GM18499 (cell line): Measurements from ENCODE around the gene ABCG1.
A peak's percentile ranks its signal among the peaks of the same experiment; 100 is the strongest.

ENCODE experiments used
- ATAC-seq: cut with Tn5 transposase; IDR thresholded peaks from one replicate; pipeline ENCODE4 v1.9.1; 2021; ENCODE audit warnings: moderate number of reproducible peaks; ENCODE audit not compliant: insufficient read depth, unreplicated experiment

ABCG1 gene

DNA sequence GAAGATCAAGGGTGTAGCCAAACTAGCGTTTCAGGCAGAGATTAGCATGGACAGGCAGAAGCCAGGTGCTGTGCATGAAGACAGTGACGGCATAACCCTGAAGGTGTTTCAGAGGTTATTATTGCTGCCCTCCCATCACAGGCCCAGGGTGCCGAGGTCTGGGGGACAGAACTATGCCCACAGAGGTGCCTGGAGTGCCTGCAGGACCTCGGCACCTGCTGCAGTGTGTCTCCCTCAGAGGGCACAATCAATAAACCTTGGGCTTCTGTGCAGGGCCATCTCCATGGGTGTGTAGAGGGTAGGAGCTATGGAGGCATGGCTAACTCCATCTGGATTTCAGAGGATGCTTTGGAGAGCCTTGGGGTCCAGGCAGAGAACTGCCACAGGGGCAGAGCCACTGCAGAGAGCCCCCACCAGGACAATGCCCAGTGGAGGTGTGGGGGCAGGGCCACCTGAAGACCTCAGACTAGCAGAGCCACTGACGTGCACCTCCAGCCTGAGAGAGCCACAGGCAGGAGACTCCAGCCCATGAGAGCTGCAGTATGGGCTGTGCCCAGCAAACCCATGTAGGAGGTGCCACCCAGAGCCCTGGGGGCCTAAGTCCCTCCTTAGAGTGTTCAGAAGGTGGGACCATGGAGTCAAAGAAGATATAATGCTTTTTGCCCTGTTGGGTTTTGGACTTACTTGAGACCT lies 5.7 kb upstream of the ABCG1 start:
- ATAC-seq, result no peak

DNA sequence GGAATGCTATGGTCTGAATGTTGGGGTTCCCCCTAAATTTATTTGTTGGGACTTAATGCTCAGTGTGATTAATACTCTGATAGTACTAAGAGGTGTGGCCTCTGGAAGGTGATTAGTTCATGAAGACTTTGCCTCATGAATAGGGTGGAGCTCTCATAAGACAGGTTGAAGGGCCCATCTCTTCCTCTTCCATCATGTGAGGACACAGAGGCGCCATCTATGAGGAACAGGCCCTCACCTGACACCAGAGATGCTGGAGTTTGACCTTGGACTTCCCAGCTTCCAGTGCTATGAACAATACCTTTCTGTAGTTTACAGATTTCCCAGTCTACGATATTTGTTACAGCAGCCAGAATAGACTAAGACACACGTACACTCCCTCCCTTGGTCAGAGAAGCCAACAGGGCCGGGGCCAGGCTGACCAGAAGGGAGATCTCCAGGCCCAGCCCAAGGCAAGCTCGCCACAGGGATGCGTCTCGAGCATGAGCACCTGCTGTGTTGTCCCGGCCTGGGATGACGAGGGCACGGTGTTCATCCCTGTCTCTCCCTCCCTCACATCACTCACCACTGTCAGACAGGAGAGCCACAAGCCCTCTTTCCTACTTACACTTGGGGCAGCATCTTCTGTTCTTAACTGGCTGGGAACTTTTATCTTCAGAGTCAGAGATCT lies 4.7 kb upstream of the ABCG1 start:
- no peak for ATAC-seq

DNA sequence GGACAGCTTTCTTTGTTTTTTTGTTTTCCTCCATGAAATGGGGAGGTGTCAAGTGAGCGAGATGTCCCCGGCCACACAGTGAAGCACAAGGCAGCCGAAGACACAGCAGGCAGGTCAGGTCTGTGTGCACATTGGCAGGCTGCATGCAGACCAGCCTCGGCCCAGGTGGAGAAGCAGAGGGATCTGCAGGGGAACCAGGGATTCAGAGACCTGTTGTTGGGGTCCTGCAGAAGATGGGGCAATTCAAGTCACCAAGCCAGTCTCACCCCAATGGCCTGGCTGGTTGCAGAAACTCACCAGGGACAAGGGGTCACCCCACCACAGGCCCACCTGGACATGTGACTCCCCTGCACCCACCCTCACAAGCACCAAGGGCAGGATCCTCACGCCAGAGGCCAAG lies 4.0 kb upstream of the ABCG1 start:
- ATAC-seq, result no peak

DNA sequence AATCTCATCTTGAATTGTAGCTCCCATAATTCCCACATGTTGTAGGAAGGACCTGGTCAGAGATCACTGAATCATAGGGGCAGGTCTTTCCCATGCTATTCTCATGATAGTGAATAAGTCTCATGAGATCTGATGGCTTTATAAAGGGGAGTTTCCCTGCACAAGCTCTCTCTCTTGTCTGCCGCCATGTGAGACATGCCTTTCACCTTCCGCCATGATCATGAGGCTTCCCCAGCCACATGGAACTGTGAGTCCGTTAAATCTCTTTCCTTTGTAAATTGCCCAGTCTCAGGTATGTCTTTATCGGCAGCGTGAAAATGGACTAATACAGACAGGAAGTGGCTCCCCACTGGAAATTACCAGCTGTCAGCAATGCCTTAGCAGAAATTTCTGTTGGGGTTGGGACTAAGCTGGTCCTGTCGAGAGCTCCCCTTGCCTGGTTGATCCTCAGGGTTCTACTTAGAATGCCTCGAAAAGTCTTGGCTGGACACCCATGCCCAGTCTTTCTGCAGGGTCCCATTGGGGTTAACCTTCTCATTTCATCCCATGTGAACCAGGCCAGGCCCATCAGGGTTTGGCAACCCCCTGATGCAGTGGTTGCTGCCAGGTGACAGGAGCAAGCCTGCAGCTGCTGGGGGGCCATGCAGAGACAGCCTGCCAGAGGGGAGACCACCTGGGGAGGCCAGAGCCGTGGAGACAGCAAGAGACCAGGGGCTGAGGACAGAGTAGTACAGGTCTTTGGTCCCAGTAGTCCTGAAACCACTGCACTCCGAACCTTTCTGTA lies 2.8 kb upstream of the ABCG1 start:
- no peak for ATAC-seq

DNA sequence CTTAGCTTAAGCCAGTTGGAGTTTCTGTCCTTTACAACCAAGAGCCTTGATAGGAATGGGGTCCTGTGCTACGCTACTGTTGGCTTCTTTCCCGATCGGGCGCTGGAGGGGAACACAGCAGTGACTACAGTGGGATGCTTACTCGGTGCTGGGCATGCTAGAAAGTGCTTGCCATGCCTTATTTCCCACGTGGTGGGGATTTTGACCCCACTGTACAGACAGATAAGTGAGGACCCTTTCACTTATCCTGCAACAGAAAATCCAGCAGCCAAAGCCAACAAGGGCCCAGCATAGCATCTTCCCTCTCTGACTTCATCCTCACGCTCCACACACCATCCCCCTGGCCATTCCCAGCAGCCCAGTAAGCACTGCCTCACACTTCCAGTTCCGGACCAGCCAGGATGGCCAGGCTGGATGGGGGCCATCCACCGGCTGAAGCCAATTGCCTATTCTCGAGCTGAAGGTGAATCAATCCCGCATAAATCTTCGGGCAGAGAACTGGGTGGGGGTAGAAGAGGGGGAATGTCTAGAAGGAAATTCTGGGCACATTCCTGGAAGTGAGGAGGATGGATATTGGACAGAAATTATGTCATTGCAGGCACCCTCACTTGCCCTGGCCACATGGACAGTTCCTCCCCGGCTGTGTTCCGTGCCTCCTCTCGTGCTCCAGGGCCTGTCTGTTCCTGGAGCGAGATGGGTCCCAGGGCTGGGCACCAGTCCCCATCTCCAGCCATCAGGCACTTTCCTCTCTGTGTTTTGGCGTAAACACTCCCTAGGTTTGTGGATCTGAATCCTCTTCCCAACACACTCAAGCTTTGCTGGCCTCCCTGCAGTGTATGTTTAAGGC lies 2.0 kb upstream of the ABCG1 start:
- ATAC-seq, result no peak

DNA sequence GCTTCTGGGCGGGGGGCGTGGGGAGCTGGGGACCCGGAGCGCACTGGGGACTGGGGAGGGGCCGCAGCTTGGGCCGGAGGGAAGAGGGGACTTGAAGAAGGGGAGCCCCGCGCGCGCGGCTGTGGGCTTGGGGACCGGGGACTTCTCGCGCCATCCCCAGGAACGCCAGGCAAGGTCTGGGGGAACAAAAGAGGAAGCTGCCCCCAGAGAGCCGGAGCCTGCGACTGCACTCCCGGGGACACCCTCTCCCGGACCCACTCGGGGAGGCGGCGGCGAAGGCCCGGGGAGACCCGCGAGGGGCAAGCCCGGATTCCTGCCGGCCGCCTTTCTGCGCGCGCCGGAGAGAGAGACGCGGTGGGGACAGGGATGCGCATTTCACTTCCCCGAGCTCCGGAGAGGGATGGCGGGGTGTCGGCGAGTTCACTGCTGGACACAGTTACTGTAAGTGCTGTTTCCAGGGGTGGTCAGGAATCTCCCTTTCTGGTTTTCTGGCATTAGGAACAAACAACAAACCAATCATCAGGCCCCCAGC lies 732 bp downstream of the ABCG1 start:
- ATAC-seq, result no peak

DNA sequence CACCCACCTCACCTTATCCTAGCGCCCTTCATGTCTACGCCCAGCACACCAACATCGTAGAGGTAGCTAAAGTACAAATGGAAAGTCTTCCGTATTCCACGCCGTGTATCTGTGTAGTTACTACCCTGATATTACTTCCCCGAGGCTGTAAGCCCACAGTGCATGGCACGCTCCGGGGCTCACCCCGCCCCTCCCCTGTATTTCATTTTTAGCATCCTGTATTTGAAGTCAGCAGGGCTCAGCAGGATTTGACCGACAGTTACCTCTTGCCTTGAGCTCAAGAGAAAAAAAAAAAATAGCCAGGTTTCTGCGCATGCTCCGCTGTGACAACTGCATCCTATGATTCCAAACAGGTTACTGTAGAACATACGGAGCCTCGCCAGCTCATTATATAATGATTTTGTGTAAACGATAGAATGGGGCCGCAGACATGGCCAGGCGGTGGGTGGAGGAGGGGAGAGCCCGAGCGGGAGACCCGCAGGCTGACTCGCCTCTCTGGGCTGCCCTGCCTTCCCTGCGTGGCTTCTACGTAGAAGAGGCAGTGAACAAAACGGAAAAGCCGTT lies 1.3 kb downstream of the ABCG1 start:
- no peak for ATAC-seq

DNA sequence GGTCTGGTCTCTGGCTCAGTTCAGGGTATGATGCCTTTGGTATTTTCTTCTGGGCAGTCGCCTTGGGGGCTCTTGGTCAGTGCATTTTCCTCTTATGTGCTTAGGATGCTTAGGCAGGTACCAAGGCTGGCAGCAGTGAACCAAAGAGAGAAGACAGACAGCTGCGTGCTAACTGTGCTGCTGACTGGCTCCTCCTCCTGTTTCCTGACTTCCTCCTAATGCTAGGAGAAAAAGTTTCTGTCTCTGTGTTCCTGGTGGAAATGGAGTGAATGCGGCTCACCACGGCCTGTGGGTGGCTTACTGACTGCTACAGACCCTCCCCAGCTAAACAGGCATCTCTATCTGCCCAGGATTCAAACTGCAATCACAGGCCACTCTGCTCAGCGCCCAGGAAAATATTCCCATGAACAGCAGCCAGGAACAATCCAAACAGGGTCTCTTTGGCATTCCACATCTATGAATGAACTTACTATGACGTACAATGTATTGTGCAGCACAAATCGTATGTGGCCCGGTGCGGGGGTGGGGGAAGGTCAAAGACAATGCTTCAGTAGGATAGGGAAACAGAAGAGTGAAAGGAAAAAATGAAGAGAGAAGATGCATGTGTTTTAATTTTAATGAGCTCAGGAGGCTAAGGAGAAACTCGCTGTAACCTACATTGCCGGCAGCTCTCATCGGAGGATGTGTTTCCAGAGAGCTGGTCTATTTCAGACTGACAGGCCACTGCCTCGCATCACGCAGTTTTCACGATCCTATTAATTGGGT lies 2.8 kb downstream of the ABCG1 start:
- ATAC-seq, result no peak

DNA sequence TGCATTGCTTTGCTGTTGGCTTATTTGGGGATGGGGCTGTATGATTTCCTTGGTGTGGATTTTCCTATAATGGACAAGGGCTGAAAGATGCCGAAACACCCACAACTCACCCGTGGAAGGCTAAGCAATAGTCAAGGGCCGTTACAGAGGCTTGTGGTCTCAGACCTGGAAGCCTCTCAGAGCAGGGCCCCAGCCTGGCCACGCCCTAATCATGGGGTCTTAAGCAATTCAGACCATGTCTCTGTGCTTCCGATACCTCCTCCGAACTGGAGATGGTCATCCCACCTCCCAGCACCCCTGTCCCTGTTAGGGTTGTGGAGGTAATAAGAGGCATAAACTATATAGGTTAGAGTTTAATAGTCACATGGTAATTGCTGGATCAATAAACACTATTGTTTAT lies 3.4 kb downstream of the ABCG1 start:
- no peak for ATAC-seq

DNA sequence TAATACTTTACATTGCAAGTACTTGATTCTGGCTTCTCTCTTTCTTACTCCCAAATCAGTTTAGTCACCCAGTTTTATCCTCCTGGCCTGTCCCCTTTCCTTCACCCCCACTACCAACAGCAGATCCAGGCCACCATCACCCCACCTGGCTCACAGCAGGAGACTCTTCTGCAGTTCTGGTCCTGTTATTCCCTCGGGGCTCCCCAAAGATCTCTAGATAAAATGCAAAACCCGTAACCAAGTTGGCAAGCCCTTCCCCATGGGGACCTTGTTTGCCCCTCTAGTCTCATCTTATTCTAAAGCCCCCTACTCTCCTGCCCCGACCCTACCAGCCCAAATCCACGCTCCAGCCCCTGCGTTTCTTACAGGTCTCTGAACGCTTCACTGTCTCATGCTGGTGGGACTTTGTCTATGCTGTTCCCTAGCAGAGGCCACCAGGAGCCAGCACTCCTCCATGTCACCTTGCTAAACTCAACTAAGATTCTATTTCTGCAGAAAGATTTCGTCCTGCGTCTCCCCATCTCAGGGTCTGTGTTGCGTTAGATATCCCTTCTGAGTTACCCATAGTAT lies 4.0 kb downstream of the ABCG1 start:
- no peak for ATAC-seq

DNA sequence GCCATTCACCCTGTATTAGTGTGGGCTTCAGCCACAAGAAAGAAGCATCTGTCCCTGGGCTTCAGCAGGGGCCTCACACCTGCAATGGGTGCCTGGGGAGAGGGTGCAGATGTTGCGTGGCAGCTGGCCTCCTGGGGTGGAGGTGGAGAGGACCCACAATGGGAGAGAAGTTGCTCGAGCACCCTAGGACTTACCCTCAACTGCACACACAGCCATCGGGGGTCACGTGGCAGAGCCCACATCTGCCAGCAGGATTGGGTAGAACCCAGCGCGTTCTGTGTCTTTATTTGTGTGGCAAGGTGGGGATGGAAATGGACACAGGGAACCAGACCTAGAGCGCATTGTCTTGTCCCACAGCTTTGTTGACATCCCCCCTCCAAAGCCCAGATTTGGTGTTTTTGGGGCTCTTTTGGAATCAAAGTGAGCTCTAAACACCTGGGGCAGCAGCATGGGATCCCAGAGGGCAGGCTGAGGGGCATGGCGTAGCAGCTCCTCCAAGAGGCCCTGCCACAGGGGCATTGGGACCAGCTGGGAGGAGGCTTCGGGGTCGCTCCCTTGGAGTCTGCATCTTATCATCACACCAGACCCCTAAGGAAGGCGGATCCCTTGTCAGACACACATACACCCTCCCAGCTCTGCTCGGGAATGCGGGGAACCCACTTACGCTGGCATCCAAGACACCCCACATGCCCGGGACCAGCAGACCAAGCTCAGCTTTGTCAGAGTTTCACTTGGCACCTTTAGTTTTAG lies 5.1 kb downstream of the ABCG1 start:
- ATAC-seq, result no peak

DNA sequence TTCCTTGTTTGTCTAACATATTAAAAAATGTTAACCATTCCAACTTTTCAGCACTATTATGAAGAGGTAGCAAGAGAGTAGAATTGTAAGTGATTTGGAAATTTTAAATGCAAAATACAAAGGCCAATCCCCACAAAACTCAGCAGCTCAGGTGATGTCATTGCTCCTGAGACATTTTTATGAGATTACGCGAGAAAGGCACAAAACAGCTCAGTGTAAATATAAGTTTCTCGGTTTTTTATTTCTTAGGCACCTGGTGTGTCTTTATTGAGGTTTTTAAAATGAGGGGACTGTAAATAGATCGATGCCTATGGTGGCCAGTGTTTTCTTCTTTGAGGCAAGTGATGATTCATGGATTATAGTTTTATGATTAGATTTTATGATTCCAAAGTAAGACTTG lies 6.1 kb downstream of the ABCG1 start:
- no peak for ATAC-seq

DNA sequence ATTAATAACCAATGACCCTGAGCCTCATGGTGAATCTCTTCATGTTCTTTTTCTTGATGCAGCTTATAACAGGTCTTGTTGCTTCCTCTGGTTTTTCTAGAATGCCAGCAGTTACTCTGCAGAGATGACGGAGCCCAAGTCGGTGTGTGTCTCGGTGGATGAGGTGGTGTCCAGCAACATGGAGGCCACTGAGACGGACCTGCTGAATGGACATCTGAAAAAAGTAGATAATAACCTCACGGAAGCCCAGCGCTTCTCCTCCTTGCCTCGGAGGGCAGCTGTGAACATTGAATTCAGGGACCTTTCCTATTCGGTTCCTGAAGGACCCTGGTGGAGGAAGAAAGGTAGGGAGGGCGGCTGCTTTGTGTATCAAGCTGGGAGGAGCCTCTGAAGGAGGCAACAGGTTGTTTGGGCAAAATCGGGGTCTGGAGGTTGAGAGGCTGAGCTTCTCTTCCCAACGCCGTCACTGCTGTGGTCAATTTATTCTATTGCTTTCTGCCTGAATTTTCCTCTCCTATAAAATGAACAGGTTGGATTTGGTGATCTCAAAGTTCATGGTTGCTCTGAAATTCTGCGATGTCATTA lies 6.7 kb downstream of the ABCG1 start:
- ATAC-seq, result no peak

DNA sequence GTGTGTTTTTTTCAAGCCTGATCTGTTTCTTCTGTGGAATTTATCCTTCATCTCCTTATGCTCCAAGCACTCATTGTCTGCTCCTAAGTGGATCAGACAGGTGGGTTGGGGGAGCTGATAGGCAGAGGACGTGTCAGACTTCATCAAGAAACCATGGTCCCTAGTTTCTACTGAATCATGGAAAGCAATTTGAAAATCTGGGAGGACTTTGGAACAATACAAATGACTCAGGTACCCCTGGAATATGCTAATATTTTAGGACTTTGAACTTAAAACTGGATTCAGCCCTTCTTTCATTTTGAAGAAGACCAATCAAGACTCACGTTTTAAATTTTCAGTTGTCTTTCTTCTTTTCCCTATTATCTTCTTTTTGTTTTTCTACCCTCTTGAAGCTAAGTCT lies 7.7 kb downstream of the ABCG1 start:
- ATAC-seq, result no peak

DNA sequence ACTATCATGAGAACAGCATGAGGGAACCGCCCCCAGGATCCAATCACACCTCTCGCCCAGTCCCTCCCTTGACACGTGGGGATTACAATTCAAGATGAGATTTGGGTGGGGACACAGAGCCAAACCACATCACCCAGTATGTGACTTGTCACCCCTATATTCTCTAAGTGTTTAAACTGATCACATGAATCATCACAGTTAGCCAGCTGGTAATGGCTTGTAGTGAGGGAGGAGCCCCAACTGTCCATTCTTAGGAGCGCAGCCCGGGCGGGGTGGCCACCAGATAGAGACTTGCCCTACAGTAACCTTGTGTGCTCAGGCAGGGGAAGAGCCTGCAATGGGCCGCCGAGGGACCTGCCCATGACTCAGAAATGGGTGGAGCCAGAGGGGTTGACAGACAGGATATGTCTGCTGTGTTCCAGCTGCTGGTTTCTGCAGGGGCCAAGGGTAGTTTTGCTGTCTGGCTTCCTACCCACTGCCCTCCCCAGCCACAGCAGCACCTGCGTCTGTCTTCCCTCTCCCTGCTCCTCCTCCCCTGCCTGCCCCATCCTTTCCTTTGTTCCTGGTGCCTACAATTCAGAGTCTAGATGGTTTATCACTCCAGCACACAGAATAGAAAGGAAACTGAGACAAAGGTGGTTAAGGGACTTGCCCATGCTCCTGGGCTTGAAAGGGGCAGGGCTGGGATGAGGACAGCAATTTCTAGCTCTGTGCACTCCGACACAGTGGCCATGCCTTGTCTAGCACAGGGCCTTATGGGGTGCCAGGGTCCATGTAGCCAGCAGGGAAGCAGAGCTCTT lies 9.2 kb downstream of the ABCG1 start:
- ATAC-seq, result peak; percentile 54

DNA sequence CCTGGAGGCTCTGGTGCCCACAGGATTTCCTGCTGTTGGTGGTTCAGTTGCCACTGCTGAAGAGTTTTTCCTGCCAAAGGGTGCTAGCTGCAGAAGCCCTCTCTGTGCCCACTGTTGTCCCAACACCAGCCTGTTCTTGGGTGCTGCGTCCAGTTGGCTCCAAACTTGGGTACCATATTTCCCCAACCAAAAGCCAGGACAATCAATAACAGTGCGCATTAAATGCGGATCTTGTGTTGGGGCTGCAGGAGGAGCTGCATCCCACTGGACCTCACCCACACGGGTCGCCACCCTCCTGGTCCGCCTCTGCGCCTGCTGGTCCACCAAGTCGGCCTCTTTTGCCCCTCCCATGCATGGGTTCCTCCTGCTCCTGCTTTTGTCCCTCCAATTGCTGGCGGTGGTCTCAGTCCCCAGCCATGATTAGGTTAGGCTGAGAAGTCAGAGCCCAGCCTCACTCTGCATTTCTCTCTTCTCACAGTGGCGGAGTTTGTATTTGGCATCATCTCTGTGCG lies 9.8 kb downstream of the ABCG1 start:
- ATAC-seq, result no peak

DNA sequence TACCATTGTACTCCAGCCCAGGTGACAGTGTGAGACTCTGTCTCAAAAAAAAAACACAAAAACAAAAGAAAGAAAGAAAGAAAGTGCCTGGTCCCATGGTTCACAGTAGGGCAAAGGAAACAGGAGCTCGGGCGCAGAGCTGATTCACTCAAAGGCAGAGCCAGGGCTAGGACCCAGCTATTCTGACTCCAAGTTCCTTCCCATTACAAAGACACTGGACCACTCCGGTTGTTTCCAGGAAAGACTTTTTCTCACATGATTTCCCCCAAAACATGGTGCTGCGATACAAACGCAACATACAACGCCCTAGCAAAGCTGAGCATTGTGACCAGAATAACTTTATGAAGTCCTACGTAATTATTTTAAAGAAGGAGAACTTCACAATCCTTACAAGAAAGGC lies 10.7 kb downstream of the ABCG1 start:
- ATAC-seq, result no peak
